Measurements from ENCODE around the gene RALGAPB. TPM values are rescaled to one million over a fixed set of nuclear protein-coding genes. Genes with fewer than 3 reads are reported as not detected.
A peak's percentile ranks its signal among the peaks of the same experiment; 100 is the strongest.

RALGAPB gene
- total RNA-seq: 10 to 100 TPM; 34.4 to 86.7 (median 44.2) TPM

- Histone ChIP-seq H3K36me3 (no peaks in the 10 kb centered on the region), H3K27ac (peak within 1 kb of the TSS; percentile 90), H3K27me3 (no peaks in the 10 kb centered on the region), H3K9me3 (no peaks in the 10 kb centered on the region), H3K4me1 (peaks cover 26% of the 10 kb centered on the region), H3K4me3 (peak within 1 kb of the TSS; percentile 88)
- 0% methylated on average over 25 of the region's 81 CpGs for WGBS
- peak; percentile 99 for DNase-seq (ENCODE audit: low spot score in 2 of 2)
- TF ChIP-seq EP300 (IDR thresholded peaks at IDR 0.05): no peak
- TF ChIP-seq POLR2A (IDR thresholded peaks at IDR 0.05): no peak
- peak in 1 of 2 donors; percentile 41 for TF ChIP-seq CTCF (IDR thresholded peaks at IDR 0.05)
- peak in 1 of 3 donors; percentile 55 for TF ChIP-seq POLR2AphosphoS5 (IDR thresholded peaks at IDR 0.05)
Observed at GRCh38 chr20:38472513-38473366, at the start of gene RALGAPB. Gene RALGAPB (plus strand): TSS chr20:38472843. CDS start chr20:38488433, 15,590 bp downstream.

- Histone ChIP-seq H3K27ac (no peak overlapping the region), H3K9me3 (no peaks in the 10 kb centered on the region), H3K36me3 (peaks cover 95% of the 10 kb centered on the region), H3K4me3 (no peak overlapping the region), H3K4me1 (peaks cover 9% of the 10 kb centered on the region), H3K27me3 (no peaks in the 10 kb centered on the region)
- TF ChIP-seq POLR2A (IDR thresholded peaks at IDR 0.05): no peak
- no peak for TF ChIP-seq CTCF (IDR thresholded peaks at IDR 0.05)
- TF ChIP-seq POLR2AphosphoS5 (IDR thresholded peaks at IDR 0.05): no peak
- TF ChIP-seq EP300 (IDR thresholded peaks at IDR 0.05): no peak
- WGBS: 81% methylated on average over 4 of the region's 4 CpGs
- no peak for DNase-seq (ENCODE audit: low spot score in 2 of 2)
Observed at GRCh38 chr20:38423541-38423940, 49.1 kb upstream of the RALGAPB start.

DNA sequence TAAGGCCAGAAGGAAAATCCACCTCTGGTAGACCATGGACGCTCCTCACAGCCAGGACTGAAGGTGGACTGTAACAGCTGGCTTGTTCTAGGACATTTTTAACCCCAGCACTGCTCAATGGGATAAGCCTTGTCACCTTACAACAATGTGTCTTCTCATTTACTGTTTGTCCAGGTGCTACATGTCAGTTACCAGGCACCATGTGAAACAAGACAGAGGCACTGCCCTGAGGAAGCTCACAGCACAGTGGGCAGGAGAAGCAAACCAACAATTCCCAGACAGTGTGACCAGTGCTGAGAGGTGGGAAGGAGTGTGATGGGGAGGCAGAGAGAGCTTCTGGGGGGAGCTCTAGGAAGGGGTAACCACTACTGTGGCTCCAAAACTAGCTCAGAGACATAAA is 48.2 kb upstream of the RALGAPB start:
- Histone ChIP-seq H3K4me3 (no peak overlapping the region), H3K4me1 (peaks cover 5% of the 10 kb centered on the region), H3K27me3 (no peaks in the 10 kb centered on the region), H3K9me3 (no peaks in the 10 kb centered on the region), H3K36me3 (peaks cover 95% of the 10 kb centered on the region), H3K27ac (no peak overlapping the region)
- TF ChIP-seq CTCF (IDR thresholded peaks at IDR 0.05) (no peak), POLR2AphosphoS5 (IDR thresholded peaks at IDR 0.05) (no peak)
- 100% methylated on average over 1 of the region's 1 CpG for WGBS
- DNase-seq (ENCODE audit: low spot score in 2 of 2): no peak

DNA sequence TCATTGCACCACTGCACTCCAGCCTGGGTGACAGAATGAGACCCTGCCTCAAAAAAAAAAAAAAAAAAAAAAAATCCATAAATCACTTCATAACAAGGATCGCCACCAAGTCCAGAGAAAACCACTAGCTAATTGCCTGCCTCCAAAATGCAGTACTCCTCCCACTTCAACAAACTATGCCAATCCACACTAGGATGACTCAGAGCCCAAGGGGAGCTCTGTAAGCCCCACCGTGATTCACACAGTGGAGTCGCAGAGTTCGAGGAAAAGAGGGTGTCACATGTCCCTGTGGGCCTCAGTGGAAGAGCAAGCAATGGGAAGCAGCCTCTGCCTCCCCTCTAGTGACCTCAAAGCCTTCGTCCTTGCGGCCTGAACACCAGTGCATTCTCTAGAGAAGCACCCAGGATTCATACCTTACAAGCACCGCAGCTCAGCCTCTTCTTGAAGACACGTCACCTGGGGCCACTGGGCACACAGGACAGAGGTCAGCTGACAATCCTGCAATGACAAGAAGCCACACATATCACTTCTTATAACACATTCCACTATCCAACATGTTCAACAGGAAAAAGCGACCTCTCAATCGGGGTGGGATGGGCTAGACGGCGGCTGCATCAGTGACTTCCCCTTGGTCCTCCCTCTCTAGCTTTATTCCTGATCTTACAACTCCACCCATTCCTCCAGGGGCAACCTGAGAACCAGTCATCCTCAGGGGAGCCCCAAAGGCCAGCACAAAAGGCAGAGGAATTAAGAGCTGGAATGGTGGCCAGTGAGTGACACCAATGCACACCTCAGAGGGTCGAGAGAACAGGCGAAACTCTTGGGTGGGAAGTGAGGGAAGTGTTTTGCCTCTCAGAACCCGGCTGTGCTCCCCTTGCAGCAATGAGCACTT is 46.4 kb upstream of the RALGAPB start:
- Histone ChIP-seq H3K27ac (no peak overlapping the region), H3K4me3 (no peak overlapping the region), H3K36me3 (peaks cover 95% of the 10 kb centered on the region), H3K27me3 (no peaks in the 10 kb centered on the region), H3K4me1 (peaks cover 5% of the 10 kb centered on the region), H3K9me3 (no peaks in the 10 kb centered on the region)
- DNase-seq (ENCODE audit: low spot score in 2 of 2): no peak
- no peak for TF ChIP-seq POLR2A (IDR thresholded peaks at IDR 0.05)
- TF ChIP-seq CTCF (IDR thresholded peaks at IDR 0.05): no peak
- no peak for TF ChIP-seq POLR2AphosphoS5 (IDR thresholded peaks at IDR 0.05)
- TF ChIP-seq EP300 (IDR thresholded peaks at IDR 0.05): no peak
- WGBS: 75% methylated on average over 15 of the region's 15 CpGs

GRCh38 chr20:38427655-38428023 is 45.0 kb upstream of the RALGAPB start:
- WGBS: 83% methylated on average over 5 of the region's 5 CpGs
- no peak for TF ChIP-seq EP300 (IDR thresholded peaks at IDR 0.05)
- no peak for TF ChIP-seq CTCF (IDR thresholded peaks at IDR 0.05)
- TF ChIP-seq POLR2AphosphoS5 (IDR thresholded peaks at IDR 0.05): no peak
- TF ChIP-seq POLR2A (IDR thresholded peaks at IDR 0.05): no peak
- Histone ChIP-seq H3K36me3 (peaks cover 95% of the 10 kb centered on the region), H3K4me3 (no peak overlapping the region), H3K27me3 (no peaks in the 10 kb centered on the region), H3K9me3 (no peaks in the 10 kb centered on the region), H3K4me1 (peaks cover 8% of the 10 kb centered on the region), H3K27ac (no peak overlapping the region)
- DNase-seq (ENCODE audit: low spot score in 2 of 2): no peak

All from suprapubic skin (tissue), 4 donors.